Measurements from ENCODE around the gene DDIAS.

The DDIAS gene

DNA sequence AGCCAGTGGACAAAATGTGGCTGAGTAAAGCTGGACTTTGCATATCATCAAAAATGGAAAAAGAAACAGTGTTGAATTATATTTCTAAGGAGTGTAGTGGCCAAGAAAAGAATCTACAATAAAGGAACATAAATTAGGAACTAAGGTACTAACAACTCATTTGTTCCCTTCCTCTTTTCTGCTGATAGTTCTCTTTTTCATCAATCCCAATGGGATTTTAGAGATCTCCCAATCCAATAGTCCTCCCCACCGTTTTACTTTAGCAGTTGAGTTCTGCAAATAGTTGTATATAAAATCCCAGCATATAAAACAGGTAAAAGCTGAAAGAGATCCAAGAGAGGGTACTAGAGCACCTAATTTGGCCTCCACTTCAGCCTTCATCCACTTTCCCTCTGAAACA, 3.3 kb upstream of the DDIAS start:
- no peak overlapping the region for H3K4me3 ChIP-seq (ENCODE audit: low read length)
- no peak for DNase-seq (ENCODE audit: low read depth)
- TF ChIP-seq, protein P1, sequence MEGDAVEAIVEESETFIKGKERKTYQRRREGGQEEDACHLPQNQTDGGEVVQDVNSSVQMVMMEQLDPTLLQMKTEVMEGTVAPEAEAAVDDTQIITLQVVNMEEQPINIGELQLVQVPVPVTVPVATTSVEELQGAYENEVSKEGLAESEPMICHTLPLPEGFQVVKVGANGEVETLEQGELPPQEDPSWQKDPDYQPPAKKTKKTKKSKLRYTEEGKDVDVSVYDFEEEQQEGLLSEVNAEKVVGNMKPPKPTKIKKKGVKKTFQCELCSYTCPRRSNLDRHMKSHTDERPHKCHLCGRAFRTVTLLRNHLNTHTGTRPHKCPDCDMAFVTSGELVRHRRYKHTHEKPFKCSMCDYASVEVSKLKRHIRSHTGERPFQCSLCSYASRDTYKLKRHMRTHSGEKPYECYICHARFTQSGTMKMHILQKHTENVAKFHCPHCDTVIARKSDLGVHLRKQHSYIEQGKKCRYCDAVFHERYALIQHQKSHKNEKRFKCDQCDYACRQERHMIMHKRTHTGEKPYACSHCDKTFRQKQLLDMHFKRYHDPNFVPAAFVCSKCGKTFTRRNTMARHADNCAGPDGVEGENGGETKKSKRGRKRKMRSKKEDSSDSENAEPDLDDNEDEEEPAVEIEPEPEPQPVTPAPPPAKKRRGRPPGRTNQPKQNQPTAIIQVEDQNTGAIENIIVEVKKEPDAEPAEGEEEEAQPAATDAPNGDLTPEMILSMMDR (IDR thresholded peaks at IDR 0.05; ENCODE audit: insufficient read depth, low read depth, low read length, missing control alignments), result no peak

DNA sequence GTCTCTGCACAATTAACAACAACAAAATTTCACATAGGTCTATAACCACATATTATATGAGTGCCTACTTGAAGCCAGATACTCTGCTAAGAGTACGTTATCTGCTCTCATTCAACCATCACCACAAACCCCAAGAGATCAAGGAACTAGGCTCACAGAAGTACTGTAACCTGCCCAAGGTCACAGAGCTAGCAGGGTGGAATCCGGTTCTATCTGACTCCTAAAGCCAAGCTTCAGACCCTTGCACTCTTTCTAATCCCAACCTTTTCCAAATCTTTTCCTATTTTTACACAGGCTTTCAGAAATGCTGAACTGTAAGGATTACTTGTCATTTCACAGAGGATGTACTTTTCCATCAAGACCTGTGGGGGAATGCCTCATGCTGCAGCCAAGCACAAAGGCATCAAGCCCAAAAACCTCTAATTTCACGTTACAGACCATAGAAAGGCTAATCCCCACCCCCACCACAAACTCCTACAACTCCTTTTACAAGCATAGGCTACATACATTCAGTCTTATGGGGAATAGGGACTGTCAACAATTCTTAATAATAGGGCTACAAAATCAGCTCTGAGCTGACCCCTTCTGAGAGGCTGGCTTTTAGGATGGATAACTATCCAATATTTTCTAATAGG, 2.2 kb upstream of the DDIAS start:
- TF ChIP-seq, protein P1 (IDR thresholded peaks at IDR 0.05; ENCODE audit: insufficient read depth, low read depth, low read length, missing control alignments), result no peak
- no peak for DNase-seq (ENCODE audit: low read depth)
- H3K4me3 ChIP-seq (ENCODE audit: low read length), result peak overlapping the region; percentile 89

DNA sequence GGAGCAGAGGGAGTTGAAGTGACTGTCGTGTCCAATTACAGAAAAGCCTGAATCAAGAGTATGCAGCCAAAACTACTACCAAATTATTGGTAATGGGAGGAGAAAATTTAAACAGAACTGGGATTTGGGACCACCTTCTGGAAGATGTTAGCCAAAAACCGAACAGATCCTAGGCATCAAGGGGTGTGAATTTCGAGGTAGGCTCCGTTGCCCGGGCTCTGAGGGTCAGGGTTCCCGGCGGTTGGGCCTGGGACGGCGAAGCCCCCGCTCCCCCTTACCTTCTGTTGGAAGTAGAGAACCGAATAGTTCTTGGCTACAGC, 1.6 kb upstream of the DDIAS start:
- H3K4me3 ChIP-seq (ENCODE audit: low read length), result peak overlapping the region; percentile 89
- no peak for DNase-seq (ENCODE audit: low read depth)
- TF ChIP-seq, protein P1 (IDR thresholded peaks at IDR 0.05; ENCODE audit: insufficient read depth, low read depth, low read length, missing control alignments), result no peak

DNA sequence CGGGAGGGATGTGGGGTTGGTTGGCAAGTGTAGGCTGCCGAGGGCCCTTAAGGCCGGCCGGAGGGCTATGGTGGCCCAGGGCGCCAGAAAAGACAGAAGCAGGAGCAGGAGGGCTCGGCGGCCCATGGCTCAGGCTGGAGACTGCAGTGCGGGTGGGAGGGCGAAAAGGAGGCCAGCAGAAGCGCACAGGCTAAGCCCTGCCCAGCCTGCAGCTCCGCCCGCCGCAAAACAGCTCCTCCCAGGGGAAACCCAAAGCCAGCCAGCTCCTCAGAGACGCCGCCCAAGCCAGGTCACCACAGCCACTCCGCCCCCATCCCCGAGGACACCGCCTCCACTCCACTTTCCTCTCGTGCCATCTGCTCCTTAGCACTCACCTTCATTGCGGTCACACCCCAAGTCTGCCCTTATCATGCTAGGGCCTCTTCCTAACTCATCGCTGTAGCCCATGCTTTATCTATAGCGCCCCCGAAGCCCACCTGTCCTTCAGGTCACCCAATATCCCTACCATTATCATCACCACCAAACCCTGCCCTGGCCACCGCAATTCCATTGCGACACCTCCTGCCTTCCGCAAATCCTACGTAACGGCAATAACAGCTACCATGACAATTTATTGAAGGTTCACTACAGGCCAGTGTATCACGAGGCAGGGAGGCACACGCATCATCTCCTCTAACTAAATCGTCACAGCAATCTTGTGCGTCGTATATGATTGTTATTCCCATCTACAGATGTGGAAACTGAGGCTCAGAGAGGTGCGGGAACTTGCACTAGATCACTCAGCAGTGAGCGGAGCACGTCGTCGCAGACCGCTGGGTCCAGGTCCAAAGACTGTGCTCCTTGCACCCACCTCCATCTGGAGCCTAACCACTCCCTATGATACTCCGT, 1.0 kb upstream of the DDIAS start, which contains the start of gene PRCP:
Gene PRCP (minus strand): TSS at position 154 of the 888 bp plus-strand sequence. CDS start 28 bp downstream, at position 126.
- TF ChIP-seq, protein P1 (IDR thresholded peaks at IDR 0.05; ENCODE audit: insufficient read depth, low read depth, low read length, missing control alignments), result no peak
- peak; percentile 94 for DNase-seq (ENCODE audit: low read depth)
- peak within 1 kb of the TSS; percentile 89 for H3K4me3 ChIP-seq (ENCODE audit: low read length)

DNA sequence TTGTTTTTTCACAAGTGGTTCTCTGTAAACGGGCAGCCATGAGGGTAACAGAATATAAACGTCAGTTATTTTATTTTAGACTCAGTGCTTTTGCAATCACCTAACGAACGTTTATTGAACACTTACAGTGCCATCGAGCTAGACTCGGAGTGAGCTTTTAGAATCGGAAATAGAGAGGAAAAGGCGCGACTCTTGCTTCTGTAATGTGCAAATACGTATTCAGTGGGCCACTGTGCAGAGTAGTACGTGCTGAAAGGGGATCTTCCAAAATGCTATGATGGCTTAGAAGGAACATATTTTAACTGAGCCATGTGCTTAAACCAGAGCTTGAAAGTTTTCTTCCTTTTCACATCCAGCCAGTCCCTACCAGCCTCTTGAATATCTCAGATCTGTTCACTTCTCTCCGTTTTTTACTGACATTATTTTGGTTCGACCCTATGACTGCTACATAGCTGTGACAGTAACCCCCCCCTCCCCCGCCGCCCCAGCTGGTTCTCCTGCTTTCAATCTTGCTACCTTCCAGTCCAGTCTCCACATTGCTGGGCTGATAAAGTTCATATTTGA, 468 bp downstream of the DDIAS start:
- TF ChIP-seq, protein P1 (IDR thresholded peaks at IDR 0.05; ENCODE audit: insufficient read depth, low read depth, low read length, missing control alignments), result no peak
- H3K4me3 ChIP-seq (ENCODE audit: low read length), result peak overlapping the region; percentile 89
- no peak for DNase-seq (ENCODE audit: low read depth)

DNA sequence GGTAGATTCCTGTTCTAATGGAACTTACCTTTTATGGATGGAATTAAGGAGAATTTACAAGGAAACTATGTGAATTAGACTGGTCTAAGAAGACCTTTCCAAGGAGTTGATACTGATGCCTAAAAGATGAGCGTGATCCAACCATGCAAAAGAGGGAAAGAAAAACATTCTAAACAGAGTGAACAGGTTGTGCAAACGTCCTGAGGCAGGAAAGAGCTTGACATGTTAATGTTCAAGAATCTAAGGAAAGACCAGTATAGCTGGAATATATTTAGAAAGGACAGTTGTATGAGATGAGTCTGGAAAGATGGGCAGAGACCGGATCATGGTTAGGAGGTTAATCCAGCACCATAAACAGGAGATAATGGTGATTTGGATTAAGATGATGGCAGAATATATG, 1.3 kb downstream of the DDIAS start:
- no peak overlapping the region for H3K4me3 ChIP-seq (ENCODE audit: low read length)
- TF ChIP-seq, protein P1 (IDR thresholded peaks at IDR 0.05; ENCODE audit: insufficient read depth, low read depth, low read length, missing control alignments), result no peak
- no peak for DNase-seq (ENCODE audit: low read depth)
